ENCODE data around the gene TERC.

TERC gene

GRCh38 chr3:169764882-169765612 lies at the start of gene TERC:
TSS of gene TERC (minus strand) at chr3:169765060.
- H3K27ac ChIP-seq = peak within 1 kb of the TSS; percentile 83

GRCh38 chr3:169813757-169814517 lies 49.1 kb upstream of the TERC start:
- no peak overlapping the region; the same call in 1 of the 2 replicates for H3K27ac ChIP-seq
- TF ChIP-seq ZFX (IDR thresholded peaks at IDR 0.05; ENCODE audit: borderline replicate concordance) (no peak), CTCF (IDR thresholded peaks at IDR 0.05) (peak; percentile 81)

More at GRCh38 chr3:169764882-169765612, at the start of gene TERC:
- TF ChIP-seq ZFX (IDR thresholded peaks at IDR 0.05; ENCODE audit: borderline replicate concordance) = no peak
- no peak for TF ChIP-seq CTCF (IDR thresholded peaks at IDR 0.05)

- H3K27ac ChIP-seq = peak overlapping the region; percentile 57
- no peak for TF ChIP-seq ZFX (IDR thresholded peaks at IDR 0.05; ENCODE audit: borderline replicate concordance)
- TF ChIP-seq CTCF (IDR thresholded peaks at IDR 0.05) = no peak
Measured at GRCh38 chr3:169813278-169813677, 48.4 kb upstream of the TERC start.

GRCh38 chr3:169812332-169813235 lies 47.7 kb upstream of the TERC start, which contains the start of the genes LRRC34 and LRRIQ4:
TSS of gene LRRC34 (minus strand) at chr3:169812904. CDS start at chr3:169812548, 356 bp downstream.
TSS of gene LRRIQ4 (plus strand) at chr3:169812870. CDS start at chr3:169821922, 9,052 bp downstream.
- TF ChIP-seq ZFX (IDR thresholded peaks at IDR 0.05; ENCODE audit: borderline replicate concordance) = no peak
- 0 out of 2 replicates have a peak, but pooled peaks have one; percentile 3 for TF ChIP-seq CTCF (IDR thresholded peaks at IDR 0.05)
- H3K27ac ChIP-seq = peak within 1 kb of the TSS; percentile 57

- H3K27ac ChIP-seq = no peak overlapping the region
- TF ChIP-seq CTCF (IDR thresholded peaks at IDR 0.05) (no peak), ZFX (IDR thresholded peaks at IDR 0.05; ENCODE audit: borderline replicate concordance) (no peak)
Measured at GRCh38 chr3:169811631-169812331, 46.9 kb upstream of the TERC start.

GRCh38 chr3:169809230-169809795 lies 44.5 kb upstream of the TERC start:
- H3K27ac ChIP-seq = no peak overlapping the region
- no peak for TF ChIP-seq CTCF (IDR thresholded peaks at IDR 0.05)

All from 22Rv1 (cell line).